Stimulated activated CD4-positive, alpha-beta T cell treated with anti-CD3 and anti-CD28 coated beads, Interleukin-4, amount 100 ng/mL, for 1 hour (primary cell): Measurements from ENCODE around the gene DUSP22.

ENCODE experiments used
- DNase-seq: peaks from one replicate; pipeline ENCODE4 v3.0.0-alpha.2; 2020

Gene DUSP22

DNA sequence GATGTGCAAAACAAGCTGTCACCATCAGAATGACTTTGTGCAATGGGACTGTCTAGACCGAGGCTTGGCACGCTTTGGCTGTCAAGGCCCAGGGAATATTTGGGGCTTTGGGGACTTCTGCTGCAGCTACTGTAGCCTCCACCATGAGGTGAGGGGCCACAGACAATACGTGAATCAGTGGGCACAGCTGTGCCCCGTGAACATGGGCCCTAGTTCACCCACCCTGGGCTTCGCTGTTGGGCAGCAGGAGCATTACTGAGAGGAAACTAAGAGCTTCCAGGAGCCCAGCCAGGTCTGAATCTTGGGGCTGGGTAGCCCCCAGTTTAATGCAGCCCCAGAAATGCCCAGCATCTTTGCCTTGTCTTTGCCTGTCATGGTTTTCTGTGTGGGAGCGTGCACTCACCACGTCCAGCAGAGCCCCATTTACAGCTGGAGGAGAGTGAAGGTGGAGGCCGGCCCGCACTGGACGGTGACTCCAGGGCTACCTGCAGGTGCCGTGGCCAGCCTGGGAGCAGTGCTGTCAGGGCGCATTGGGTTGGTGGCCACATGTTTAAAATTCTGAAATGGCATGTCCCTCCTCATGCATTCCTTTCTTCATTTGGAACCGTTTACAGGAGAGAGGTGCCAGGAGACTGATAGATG, 34.7 kb downstream of the DUSP22 start:
- DNase-seq, result no peak

DNA sequence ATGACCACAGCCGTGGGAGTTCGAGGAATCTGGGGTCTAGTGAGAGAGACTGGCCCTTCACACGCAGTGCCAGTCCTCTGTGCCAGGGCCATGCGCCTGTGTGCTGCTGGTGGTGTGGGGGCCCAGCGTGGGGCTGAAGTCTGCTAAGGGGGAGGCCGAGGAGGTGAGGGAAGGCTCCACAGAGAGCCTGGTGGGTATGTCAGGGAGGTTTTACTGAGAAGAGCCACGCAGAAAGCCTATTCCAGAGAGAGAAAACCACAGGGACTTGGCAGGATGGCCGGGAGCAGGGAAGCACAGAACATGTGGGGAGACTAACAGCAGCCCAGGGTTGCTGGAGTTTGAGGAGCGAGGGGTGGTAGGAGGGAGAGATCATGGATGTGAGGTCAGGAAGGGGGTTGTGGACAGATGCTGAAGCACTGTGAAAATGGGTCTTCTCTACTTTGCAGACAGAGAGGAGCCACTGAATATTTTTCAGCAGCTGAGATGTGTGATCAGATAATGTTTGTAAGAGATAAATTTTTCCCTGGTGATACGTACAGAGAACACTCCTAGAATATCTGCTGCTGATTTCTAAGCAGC, 35.3 kb downstream of the DUSP22 start:
- no peak for DNase-seq

DNA sequence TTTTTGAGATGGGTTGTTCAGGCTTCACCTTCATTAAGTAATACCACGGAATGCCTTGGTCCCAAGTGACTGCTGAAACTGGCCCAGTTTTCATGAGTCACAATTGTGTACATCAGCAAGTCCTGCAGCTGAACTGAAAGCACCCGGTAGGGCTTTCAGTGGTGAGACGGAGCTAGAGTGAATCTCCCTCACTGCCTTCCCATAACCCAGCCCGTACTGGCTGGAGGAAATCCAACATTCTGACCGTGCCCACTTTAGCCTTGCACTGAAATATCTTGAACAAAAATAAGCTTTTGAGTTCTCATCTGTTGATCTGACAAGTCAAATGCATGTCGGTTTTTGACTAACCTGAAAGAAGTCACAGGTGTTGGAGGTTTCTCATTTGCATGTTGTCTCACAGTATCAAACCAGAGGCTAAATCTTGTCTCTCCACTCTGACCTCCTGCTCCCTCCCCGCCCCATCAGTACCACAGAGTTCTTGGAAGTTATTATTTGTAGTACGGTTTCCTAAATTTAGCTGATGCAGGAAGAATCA, 35.9 kb downstream of the DUSP22 start:
- no peak for DNase-seq

DNA sequence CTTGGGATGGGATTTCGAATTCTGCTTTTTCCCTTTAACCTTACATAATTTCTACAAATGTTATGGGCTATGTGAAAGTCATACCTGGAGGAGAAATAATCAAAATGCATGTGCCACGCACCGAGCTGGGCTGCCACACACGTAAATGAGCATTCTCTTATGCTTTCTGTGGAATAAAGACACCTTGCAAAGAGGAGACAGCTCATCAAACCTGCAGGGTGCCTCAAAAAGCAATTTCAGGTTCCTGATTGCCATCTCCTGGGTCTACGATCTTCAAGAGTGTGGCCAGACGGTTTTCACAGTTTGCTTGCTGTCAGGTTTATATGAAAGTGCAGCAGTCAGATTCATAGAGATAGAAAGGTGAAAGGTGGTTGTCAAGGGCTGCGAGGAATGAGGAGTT, 36.6 kb downstream of the DUSP22 start:
- DNase-seq, result no peak

DNA sequence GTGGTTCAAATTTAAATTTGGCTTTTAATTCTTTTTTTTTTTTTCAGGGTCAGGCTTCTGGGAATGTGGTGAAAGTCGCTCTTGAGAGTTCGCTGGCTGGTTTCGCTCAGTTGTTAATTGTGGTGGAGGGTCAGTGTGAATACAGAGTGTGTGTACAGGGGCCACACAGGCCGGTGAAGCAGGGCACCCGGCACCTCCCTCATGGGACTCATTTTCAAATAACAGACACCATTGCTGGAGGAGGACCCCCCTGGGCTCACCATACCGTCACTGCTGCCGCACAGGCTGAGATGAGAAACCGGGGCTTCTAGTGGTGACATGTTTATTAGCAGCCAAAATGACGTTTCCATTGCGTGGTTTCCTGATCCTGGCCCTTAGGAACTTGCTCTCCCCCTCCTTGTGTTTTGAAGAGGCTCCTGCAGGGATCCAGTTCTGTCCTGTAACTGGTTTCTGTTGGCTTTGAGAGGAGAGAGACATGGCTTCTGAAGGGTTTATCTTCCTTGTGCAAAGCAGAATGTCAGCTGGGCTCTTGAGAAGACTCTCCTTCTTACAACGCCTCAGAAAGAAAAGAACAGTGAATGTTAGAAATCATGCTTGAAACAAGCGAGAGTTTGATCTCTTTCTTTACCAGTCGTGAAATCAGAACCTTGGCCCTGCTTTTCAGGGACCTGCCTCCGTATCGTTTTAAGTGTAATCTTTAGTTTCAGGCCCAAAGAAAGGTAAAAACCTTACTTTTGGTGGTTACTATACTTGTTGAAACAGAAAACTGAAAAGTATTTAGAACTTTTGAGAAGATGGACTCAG, 37.8 kb downstream of the DUSP22 start:
- DNase-seq, result no peak

DNA sequence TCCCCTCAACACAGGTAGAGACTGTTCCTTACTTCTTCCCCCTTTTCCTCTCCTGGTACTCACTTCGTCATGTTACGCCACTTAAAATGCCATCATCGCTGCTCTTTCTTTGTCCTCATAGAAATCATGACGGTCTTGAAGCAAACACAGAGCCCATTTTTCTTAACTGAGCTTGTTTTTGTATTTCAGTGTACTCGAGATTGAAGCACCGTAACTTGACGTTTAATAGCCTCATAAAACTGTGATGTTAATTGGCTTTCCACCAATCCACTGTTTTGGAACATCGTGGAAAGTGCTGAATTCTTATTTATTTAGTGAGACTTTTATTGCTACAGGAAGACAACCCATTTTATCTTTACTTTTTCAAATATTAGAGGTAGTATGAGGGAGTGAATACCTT, 38.7 kb downstream of the DUSP22 start:
- DNase-seq, result no peak

DNA sequence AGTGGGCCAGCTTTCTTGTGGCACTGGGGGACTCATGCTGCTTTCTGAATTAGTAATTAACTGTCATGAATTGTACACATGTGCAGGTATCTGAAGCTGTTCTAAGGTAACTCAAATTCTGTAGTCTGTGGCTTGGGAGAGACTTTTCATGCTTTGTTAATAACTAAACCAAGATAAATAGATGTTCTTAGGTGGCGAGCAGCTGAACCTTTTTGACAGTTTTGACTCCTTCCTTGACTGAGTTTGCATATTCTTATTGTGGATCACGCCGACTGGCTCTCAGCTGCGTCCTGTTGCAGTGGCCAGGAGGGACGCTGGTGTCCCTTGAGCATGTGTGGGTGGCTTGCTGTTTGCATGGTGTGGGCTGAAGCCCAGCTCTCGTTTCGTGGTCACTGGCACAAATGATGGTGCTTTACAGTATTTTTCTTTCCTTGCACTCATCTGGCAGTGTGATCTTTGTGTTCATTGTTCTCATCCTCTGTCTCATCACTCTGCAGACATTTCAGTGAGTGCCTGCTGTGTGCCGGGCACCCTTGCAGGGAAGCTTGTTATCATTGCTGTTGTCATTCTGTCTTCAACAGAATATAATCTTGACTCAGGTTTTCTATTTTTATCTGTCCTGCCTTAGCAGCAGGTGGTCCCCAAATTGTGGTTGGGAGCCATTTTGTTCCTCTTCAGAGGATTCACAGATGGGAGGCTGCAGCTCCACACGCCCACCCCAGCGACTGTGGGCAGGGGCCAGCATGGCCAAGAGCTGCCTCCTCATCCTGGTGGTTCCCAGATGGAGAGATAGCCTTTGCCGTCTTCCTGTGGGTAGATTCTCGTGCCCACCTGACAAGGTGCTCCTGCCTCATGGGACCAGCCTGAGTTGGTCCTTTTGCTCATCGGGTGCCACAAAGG, 39.6 kb downstream of the DUSP22 start:
- no peak for DNase-seq

DNA sequence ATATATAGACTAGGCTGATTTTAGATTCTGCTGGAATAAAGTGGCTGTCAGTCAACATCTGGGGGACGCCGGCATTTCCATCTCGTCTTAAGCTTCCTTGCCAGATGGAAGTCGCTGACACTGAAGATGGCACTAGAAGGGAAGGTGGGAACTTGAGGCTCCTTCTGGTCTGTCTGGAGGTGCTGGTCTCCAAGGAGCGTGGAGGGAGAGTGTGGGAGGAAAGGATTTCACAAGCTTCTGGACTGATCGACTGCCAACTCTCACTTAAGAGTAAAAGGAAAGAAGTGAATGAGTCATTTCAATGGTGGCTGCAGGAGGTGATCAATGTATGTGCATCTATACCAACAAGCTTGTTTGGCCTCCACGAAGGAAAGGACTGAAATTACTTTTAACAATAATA, 40.4 kb downstream of the DUSP22 start:
- no peak for DNase-seq

DNA sequence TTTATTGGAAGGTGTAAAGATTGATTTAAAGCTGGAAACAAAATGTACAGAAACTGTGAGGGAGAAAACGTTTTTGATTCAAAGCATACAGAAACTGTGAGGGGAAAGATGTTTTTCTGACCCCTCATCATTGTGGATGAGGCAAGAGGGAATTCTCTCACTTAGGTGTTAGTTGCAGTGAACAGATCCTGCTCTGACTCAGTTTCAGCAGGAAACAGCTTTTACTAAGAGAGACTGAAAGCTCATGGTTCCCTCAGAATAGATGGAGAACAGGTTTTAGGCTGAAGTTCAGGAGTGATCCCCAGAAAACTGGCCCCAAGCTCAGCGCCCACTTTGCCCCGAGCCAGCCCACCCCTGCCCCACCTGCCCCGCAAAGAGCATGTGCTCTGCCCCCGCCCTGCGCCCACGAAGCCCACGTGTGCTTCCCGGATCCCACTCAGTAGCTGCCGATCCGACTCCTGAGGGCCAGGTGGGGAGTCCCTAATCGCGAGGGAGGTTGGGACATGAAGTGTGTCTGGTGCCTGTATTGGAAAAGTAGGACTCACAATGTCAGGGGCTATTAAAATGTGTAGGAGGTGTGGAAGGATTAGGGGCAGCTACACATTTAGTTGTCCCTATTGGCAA, 41.2 kb downstream of the DUSP22 start:
- no peak for DNase-seq

DNA sequence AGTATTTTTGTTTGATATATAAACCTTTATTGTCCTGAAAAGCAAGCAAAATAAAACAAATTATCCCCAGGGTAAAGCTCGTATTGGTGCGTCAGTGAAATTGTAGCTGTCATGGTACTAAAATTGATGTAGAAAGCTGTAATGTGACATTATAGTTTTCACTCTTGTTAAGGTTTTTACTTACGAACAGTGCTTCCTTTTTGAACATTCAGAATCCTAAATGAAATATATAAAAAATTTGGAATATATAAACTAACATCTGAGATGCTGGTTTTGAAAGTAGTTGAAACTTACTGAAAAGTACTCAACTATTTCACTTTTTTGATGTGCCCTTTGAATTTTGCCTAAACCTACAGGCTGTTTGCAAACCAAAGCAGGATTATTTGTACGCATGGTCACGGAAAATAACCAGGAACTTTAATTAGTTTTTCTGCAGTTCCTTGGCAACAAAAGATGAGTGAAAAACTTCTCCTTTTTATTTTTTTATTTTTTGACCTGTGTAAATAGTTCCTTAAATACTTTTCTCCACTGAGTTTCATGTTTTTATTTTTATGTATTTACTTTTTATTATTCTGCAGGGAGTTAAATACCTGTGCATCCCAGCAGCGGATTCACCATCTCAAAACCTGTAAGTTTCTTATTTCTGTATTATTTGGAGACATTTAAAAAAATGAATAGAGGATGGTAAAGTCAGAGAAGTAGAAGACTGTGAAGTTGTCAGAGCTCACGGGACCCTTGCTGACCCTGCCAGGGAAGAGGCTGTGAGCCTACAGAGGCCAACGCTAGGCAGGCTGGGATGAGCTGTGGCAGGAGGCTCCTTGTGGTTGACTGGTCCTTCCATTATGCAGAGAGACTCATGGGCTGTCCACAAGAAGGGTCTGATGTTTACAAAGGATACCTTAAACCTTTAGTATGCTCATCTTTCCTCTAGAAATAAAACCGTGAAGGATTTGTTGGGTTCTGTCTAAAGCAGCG, 42.5 kb downstream of the DUSP22 start:
- DNase-seq, result no peak

DNA sequence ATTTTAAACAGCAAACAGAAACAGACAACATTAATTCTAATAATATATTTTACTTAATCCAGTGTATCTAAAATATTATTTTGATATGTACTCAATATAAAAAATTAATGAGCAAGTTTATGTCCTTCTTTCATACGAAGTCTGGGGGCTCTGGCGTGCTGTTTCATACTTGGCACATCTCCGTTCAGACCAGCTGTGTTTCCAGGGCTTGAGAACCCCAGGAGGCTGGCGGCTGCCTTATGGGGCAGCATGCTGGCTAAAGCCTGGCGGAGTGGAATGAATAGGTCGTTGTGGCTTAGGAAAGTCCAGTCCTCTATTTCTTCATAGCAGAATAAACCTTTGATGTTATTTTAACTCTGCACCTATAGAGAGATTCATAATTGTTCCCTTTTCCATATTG, 43.3 kb downstream of the DUSP22 start:
- no peak for DNase-seq

DNA sequence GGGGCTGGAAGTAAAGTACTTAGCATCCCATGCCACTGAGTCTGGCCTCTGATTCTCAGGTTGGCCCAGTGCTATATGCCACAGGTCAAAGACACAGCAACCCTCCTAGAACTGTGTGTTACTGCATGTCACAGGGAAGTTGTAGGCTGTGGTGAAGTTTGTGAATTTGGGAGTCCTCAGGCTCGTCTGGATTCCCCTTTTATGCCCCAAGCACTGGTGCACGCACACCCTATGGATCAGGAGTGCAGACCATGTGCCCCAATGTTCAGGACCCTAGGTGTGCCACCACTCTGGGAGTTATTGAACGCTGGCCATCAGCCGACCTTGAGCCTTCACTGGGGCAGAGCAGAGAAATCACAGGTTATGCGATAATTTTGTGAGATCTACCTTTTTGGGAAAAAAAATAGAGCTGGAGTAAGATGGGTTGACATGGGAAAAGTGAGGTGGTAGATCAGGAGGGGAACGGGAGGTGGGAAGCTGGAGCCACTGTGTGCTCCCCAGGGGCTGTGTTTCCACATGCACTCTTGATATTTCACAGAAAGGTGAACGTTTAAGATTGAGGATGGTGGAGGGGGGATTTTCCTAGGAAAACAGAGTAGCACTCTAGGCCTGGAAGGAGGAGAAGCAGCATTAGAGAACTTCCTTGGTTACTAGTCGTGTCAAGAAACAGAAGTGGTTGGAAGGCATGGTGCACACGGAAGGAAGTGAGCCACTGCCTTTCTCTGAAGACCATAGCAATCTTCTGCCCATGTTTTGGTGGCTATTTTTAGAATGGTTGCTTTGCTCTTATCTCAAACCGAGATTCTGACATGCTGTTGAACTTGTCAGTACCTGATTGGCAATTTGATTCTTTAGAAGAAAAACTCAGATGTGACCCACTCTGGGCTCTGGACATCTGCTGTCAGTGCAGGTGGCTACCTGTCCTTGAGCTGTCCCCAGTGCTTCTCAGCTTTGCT, 44.1 kb downstream of the DUSP22 start:
- no peak for DNase-seq

DNA sequence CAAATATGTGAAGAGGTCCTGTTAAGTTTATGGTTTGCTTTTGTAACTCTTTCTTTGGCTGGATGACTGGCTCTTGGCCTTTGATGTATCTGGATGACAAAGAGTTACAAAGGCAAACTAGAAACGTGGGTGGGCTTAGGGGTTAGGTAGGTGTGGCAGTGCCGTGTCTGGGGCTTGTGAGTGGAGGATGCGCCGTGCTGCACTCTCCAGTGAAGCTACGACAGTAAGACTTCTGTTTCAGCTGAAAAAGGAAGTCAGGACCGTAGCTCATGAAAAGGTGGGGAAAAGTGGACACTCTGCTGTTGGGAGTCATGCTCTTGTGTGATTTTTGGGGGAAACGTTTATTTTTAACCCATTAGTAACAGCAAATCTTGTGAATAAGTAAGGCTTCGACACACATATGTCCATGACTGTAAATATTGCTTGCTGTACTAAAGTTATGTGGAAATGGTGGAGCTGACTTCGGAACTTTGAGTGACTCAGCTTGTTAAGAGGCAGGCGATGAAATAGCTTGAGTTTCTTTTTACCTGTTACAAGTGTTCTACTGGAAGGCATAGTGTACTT, 45.6 kb downstream of the DUSP22 start:
- peak; percentile 33 for DNase-seq

DNA sequence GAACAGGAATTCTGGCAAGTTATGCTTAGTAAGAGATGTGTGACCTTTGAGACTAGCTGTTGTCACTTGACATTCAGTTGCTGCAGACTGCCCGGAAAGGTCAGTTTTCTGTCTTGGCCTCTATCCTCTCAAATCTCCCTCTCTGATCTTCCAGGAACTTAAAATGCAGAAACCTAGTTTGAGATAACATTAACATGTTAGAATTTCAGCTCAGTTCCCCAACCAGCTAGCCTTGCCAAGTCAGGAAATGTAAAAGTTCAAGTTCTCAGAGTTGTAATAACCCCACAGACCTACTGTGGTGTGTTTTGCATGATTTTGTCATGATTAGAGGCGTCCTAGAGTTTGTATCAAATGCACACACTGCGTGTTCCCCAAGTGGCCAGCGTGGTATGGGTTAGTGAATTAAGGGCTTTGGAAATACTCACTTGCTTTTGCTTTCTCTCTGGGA, 46.6 kb downstream of the DUSP22 start:
- no peak for DNase-seq

DNA sequence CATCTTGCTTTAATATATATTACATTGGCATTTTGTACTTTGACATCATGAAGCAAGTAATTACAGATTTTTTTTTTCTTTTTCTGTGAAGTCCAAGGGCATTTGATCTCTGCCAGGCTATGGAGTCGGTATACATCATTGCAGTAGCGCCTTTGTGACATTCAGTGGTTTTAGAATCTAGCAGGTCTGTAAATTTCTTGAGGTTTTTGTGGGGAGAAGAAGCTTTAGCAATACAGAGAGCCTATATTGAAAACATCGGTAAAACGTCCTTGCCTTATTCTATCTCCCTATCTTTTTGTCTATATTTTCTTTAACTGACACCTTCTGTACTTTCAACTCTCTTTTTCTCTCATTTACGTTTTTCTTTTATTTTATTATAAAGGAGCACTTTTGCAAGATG, 47.2 kb downstream of the DUSP22 start:
- no peak for DNase-seq

DNA sequence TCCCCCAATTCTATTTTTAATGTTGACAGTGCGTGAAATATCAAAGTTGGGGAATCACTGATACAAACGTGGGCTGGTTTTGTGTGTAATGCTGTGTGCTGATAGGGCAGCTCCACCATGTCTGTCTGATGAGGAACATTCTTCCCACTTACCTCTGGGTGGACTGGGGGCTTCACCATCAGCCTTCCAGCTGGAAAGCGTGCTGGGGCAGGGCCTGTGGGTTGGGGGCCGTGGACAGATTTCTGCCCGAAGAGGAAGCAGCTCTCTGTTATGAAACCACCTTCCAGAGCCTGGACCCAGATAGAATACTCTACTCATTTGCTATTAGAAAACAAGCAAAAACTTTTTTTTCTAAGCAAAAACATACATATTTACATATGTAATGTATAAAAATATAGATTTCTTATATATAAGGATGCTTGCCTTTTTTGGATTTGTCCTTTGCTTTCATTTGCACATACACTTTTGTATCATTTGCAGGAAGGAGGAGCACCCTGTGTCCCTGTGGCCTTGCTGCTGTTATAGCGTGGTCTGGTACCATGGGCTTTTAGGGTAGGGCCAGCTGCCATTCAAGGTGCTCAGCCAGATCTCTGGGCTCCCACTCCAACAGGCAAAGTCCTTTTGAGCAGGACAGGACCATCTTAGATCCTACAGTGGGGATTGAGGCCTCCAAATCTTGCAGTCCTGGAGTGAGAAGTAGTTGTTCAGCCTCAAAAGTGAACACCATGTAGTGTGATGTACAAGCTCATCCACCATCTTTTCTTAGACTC, 48.1 kb downstream of the DUSP22 start:
- no peak for DNase-seq

DNA sequence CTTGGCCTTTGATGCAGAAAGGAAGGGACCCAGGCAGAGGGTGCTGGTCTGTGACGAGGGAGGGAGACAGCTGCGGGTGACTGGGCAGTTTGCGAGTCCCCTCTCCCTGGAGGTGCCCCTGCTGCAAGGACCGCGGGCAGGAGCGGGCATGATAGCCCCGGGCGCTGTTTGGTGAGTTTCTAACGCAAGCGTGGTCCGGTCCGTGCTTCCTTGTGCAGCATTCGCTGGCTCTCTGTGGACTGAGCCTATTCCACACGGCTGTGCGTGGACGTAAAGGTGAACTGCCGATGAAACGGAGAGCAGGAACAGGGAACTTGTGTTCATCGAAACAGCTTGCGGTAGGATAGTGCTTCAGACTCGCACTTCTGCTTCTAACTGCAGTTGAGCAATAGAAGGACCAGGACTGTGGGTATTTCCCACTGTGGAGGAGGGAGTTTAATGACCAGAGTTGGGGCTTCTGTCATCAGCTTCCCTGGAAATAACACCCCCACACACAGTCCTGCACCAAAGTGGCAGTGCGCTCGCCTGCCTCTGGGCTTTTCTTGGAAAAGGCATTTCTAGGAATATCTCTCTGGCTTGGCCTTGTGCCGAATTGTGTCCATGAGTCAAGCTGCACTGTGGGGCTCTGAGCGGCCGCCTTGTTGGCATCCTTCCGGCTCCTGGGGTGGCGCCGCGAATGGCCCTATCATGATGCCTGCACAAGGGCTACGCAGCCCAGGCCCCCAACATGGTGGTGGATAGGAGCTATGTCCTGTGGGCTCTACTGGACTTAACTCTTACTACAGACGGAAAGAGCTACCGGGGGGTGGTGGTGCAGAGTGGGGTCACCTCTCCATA, 48.9 kb downstream of the DUSP22 start:
- no peak for DNase-seq
